Thyroid gland (tissue), 4 donors: Measurements from ENCODE around the gene MAP1LC3B.

Source experiments
- POLR2A ChIP-seq, 2 donors: fragments of 450-650 bp; IDR thresholded peaks; one replicate each; pipeline ENCODE4 v1.6.1; 2017; ENCODE audit warnings: antibody characterized with exemption in 2 of 2, mild to moderate bottlenecking in 2 of 2, moderate library complexity in 1 of 2
- TF ChIP-seq, protein P1 (sequence below), 6 experiments: fragments of 200-600 bp in 3 of 6; fragments of 450-650 bp in 3 of 6; sonication (generic) in 3 of 6; IDR thresholded peaks; one replicate each; pipeline ENCODE4 v1.5.1; 2016 to 2019; ENCODE audit warnings: antibody characterized with exemption in 6 of 6, mild to moderate bottlenecking in 2 of 6, inconsistent platforms in 1 of 6, moderate library complexity in 1 of 6

DNA sequence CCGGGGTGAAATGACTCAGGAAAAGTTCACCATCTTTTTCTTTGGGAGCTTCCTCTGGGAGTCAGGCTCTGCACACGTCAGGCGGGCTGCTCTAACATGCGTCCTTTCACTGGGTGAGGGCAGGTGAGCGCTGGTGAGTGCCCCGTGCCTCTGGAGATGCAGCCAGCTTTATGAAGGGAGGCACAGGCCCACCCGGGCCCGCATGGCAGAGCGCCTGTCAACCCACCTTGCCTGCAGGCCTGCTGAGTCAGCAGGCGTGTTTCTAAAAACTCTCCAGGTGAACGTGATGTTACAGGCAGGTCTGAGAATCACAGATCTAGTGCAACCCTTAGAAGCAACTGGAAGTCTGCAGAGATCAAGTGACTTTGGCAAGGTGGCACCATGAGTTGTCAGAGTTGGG lies 18.4 kb downstream of the MAP1LC3B start:
- no peak for TF ChIP-seq POLR2A (IDR thresholded peaks at IDR 0.05)
- TF ChIP-seq, protein P1, sequence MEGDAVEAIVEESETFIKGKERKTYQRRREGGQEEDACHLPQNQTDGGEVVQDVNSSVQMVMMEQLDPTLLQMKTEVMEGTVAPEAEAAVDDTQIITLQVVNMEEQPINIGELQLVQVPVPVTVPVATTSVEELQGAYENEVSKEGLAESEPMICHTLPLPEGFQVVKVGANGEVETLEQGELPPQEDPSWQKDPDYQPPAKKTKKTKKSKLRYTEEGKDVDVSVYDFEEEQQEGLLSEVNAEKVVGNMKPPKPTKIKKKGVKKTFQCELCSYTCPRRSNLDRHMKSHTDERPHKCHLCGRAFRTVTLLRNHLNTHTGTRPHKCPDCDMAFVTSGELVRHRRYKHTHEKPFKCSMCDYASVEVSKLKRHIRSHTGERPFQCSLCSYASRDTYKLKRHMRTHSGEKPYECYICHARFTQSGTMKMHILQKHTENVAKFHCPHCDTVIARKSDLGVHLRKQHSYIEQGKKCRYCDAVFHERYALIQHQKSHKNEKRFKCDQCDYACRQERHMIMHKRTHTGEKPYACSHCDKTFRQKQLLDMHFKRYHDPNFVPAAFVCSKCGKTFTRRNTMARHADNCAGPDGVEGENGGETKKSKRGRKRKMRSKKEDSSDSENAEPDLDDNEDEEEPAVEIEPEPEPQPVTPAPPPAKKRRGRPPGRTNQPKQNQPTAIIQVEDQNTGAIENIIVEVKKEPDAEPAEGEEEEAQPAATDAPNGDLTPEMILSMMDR (IDR thresholded peaks at IDR 0.05) = no peak
